Upper lobe of right lung (tissue), 1 donor: ENCODE data around the gene BRCA2. TPM values are rescaled to one million over a fixed set of nuclear protein-coding genes. Genes with fewer than 3 reads are reported as not detected.

ENCODE experiments used
- ATAC-seq: fragments of 200-7000 bp; cut with Tn5 transposase; one replicate; pipeline ENCODE4 v1.9.1; 2020; ENCODE audit warnings: mild to moderate bottlenecking, moderate library complexity
- DNase-seq: peaks from one replicate; pipeline ENCODE4 v3.0.0-alpha.2; 2020
- H3K27ac ChIP-seq: fragments of 200-600 bp; one replicate; pipeline ENCODE4 v1.8.0; 2022
- H3K27me3 ChIP-seq: fragments of 200-600 bp; one replicate; pipeline ENCODE4 v1.8.0; 2022; ENCODE audit warnings: mild to moderate bottlenecking
- H3K36me3 ChIP-seq: fragments of 200-600 bp; one replicate; pipeline ENCODE4 v1.8.0; 2022
- H3K4me1 ChIP-seq: fragments of 200-600 bp; one replicate; pipeline ENCODE4 v1.8.0; 2022
- H3K4me3 ChIP-seq: fragments of 200-600 bp; one replicate; pipeline ENCODE4 v1.8.0; 2022; ENCODE audit warnings: mild to moderate bottlenecking
- H3K9me3 ChIP-seq: fragments of 200-600 bp; one replicate; pipeline ENCODE4 v1.8.0; 2022
- CTCF ChIP-seq: fragments of 200-600 bp; IDR thresholded peaks from one replicate; pipeline ENCODE4 v1.8.0; 2022; ENCODE audit warnings: antibody characterized with exemption
- intact Hi-C: fragments of 100-400 bp; cut with DNase I; formaldehyde crosslinking; loops from one replicate; pipeline ENCODE4 v1.11.0; 2022
- total RNA-seq: library from RNA; stranded (reverse); fragmentation: NEBNext Ultra II Directional; extraction: Animal tissue kit (Norgen Biotek cat#: 25700); gene quantifications from one replicate; pipeline ENCODE4 v1.2.1, GENCODE V29; 2021
- donor health status: DM: no; HTN: yes; CAD: no; lungs with severe emphysema.

BRCA2 gene
- total RNA-seq, 1 donor from 2014 or later: 3.6 TPM

GRCh38 chr13:32284927-32285632, 30.2 kb upstream of the BRCA2 start:
- intact Hi-C loops: no loop called here
- Histone ChIP-seq H3K27me3 (no peaks in the 10 kb centered on the region), H3K4me1 (peaks cover 13% of the 10 kb centered on the region), H3K36me3 (peaks cover 29% of the 10 kb centered on the region), H3K27ac (peak overlapping the region; percentile 27), H3K9me3 (no peaks in the 10 kb centered on the region), H3K4me3 (no peak overlapping the region)
- ATAC-seq (peak; percentile 41), DNase-seq (no peak)
- TF ChIP-seq CTCF: no peak

GRCh38 chr13:32285633-32285965, 29.7 kb upstream of the BRCA2 start:
- DNase-seq (no peak), ATAC-seq (no peak)
- no peak for TF ChIP-seq CTCF
- intact Hi-C loops: no loop called here
- Histone ChIP-seq H3K4me1 (peaks cover 13% of the 10 kb centered on the region), H3K27me3 (no peaks in the 10 kb centered on the region), H3K4me3 (no peak overlapping the region), H3K27ac (no peak overlapping the region), H3K9me3 (no peaks in the 10 kb centered on the region), H3K36me3 (peaks cover 28% of the 10 kb centered on the region)

- DNase-seq (no peak), ATAC-seq (no peak)
- H3K27me3 ChIP-seq: no peaks in the 10 kb centered on the region
- no peak overlapping the region for H3K27ac ChIP-seq
- TF ChIP-seq CTCF: no peak
- intact Hi-C loops: no loop called here
- H3K36me3 ChIP-seq: peaks cover 33% of the 10 kb centered on the region
- H3K4me3 ChIP-seq: no peak overlapping the region
- no peaks in the 10 kb centered on the region for H3K4me1 ChIP-seq
- no peaks in the 10 kb centered on the region for H3K9me3 ChIP-seq
Observed at GRCh38 chr13:32297206-32297605, 18.1 kb upstream of the BRCA2 start.

- Histone ChIP-seq H3K4me1 (no peaks in the 10 kb centered on the region), H3K27ac (no peak overlapping the region), H3K4me3 (no peak overlapping the region), H3K36me3 (peaks cover 29% of the 10 kb centered on the region), H3K9me3 (no peaks in the 10 kb centered on the region), H3K27me3 (no peaks in the 10 kb centered on the region)
- intact Hi-C loops: no loop called here
- DNase-seq (no peak), ATAC-seq (no peak)
- TF ChIP-seq CTCF: no peak
Observed at GRCh38 chr13:32298695-32299094, 16.6 kb upstream of the BRCA2 start.

GRCh38 chr13:32299893-32300292, 15.4 kb upstream of the BRCA2 start:
- ATAC-seq (no peak), DNase-seq (no peak)
- no peaks in the 10 kb centered on the region for H3K27me3 ChIP-seq
- H3K27ac ChIP-seq: no peak overlapping the region
- H3K36me3 ChIP-seq: peaks cover 18% of the 10 kb centered on the region
- H3K9me3 ChIP-seq: no peaks in the 10 kb centered on the region
- H3K4me1 ChIP-seq: no peaks in the 10 kb centered on the region
- no peak for TF ChIP-seq CTCF
- no peak overlapping the region for H3K4me3 ChIP-seq
- intact Hi-C loops: no loop called here

- no peak for TF ChIP-seq CTCF
- Histone ChIP-seq H3K36me3 (peaks cover 12% of the 10 kb centered on the region), H3K9me3 (no peaks in the 10 kb centered on the region), H3K4me3 (no peak overlapping the region), H3K27ac (no peak overlapping the region), H3K4me1 (no peaks in the 10 kb centered on the region), H3K27me3 (no peaks in the 10 kb centered on the region)
- intact Hi-C loops: no loop called here
- ATAC-seq: no peak
- DNase-seq: no peak
Observed at GRCh38 chr13:32300406-32300805, 14.9 kb upstream of the BRCA2 start.
